Measurements from ENCODE around the gene EDDM3A. TPM values are rescaled to one million over a fixed set of nuclear protein-coding genes. Genes with fewer than 3 reads are reported as not detected.
"Not testable (repeated sequence)": the region's sequence is repeated elsewhere in the genome, so short reads cannot be mapped to it uniquely, and the experiment has no call there.

Gene EDDM3A
- total RNA-seq, 1 donor from 2014 or later = not detected

GRCh38 chr14:20723488-20723887, 22.2 kb upstream of the EDDM3A start:
- Mint-ChIP-seq H3K9me3 (no peaks in the 10 kb centered on the region), H3K27ac (ENCODE audit: unreplicated experiment) (peak overlapping the region; percentile 20), H3K4me3 (no peak overlapping the region), H3K4me1 (peaks cover 18% of the 10 kb centered on the region), H3K36me3 (ENCODE audit: low read depth) (peaks cover 3% of the 10 kb centered on the region), H3K27me3 (ENCODE audit: low read depth) (no peaks in the 10 kb centered on the region)
- no peak for DNase-seq (ENCODE audit: low read depth, low spot score)
- no peak for TF ChIP-seq CTCF (conservative IDR thresholded peaks at IDR 0.05)

GRCh38 chr14:20726121-20726520, 19.6 kb upstream of the EDDM3A start:
- H3K9me3 Mint-ChIP-seq; H3K36me3 Mint-ChIP-seq (ENCODE audit: low read depth); H3K27me3 Mint-ChIP-seq (ENCODE audit: low read depth); DNase-seq (ENCODE audit: low read depth, low spot score); H3K4me3 Mint-ChIP-seq; H3K27ac Mint-ChIP-seq (ENCODE audit: unreplicated experiment): not testable (repeated sequence)
- H3K4me1 Mint-ChIP-seq = peaks cover 18% of the 10 kb centered on the region

- peaks cover 18% of the 10 kb centered on the region for H3K4me1 Mint-ChIP-seq
- no peak for TF ChIP-seq CTCF (conservative IDR thresholded peaks at IDR 0.05)
- H3K4me3 Mint-ChIP-seq = no peak overlapping the region
- no peak for DNase-seq (ENCODE audit: low read depth, low spot score)
- H3K27ac Mint-ChIP-seq (ENCODE audit: unreplicated experiment) = no peak overlapping the region
- H3K36me3 Mint-ChIP-seq (ENCODE audit: low read depth) = peaks cover 3% of the 10 kb centered on the region
- H3K9me3 Mint-ChIP-seq = no peaks in the 10 kb centered on the region
- no peaks in the 10 kb centered on the region for H3K27me3 Mint-ChIP-seq (ENCODE audit: low read depth)
Observed at GRCh38 chr14:20726531-20726930, 19.2 kb upstream of the EDDM3A start.

GRCh38 chr14:20730891-20731290, 14.8 kb upstream of the EDDM3A start:
- no peaks in the 10 kb centered on the region for H3K36me3 Mint-ChIP-seq (ENCODE audit: low read depth)
- no peak for TF ChIP-seq CTCF (conservative IDR thresholded peaks at IDR 0.05)
- DNase-seq (ENCODE audit: low read depth, low spot score) = no peak
- no peaks in the 10 kb centered on the region for H3K9me3 Mint-ChIP-seq
- no peak overlapping the region for H3K4me3 Mint-ChIP-seq
- no peaks in the 10 kb centered on the region for H3K27me3 Mint-ChIP-seq (ENCODE audit: low read depth)
- H3K27ac Mint-ChIP-seq (ENCODE audit: unreplicated experiment) = no peak overlapping the region
- H3K4me1 Mint-ChIP-seq = peaks cover 17% of the 10 kb centered on the region

- no peak for TF ChIP-seq CTCF (conservative IDR thresholded peaks at IDR 0.05)
- H3K9me3 Mint-ChIP-seq = no peaks in the 10 kb centered on the region
- H3K27ac Mint-ChIP-seq (ENCODE audit: unreplicated experiment) = peak overlapping the region; percentile 81
- H3K36me3 Mint-ChIP-seq (ENCODE audit: low read depth) = no peaks in the 10 kb centered on the region
- H3K4me1 Mint-ChIP-seq = peaks cover 10% of the 10 kb centered on the region
- DNase-seq (ENCODE audit: low read depth, low spot score) = no peak
- H3K4me3 Mint-ChIP-seq = no peak overlapping the region
- H3K27me3 Mint-ChIP-seq (ENCODE audit: low read depth) = no peaks in the 10 kb centered on the region
Observed at GRCh38 chr14:20732477-20732876, 13.2 kb upstream of the EDDM3A start.

- peaks cover 10% of the 10 kb centered on the region for H3K4me1 Mint-ChIP-seq
Observed at GRCh38 chr14:20732979-20733635, 12.6 kb upstream of the EDDM3A start.

More at GRCh38 chr14:20732979-20733635, 12.6 kb upstream of the EDDM3A start:
- Mint-ChIP-seq H3K27me3 (ENCODE audit: low read depth) (no peaks in the 10 kb centered on the region), H3K27ac (ENCODE audit: unreplicated experiment) (no peak overlapping the region), H3K4me3 (no peak overlapping the region), H3K9me3 (no peaks in the 10 kb centered on the region), H3K36me3 (ENCODE audit: low read depth) (no peaks in the 10 kb centered on the region)
- no peak for DNase-seq (ENCODE audit: low read depth, low spot score)
- no peak for TF ChIP-seq CTCF (conservative IDR thresholded peaks at IDR 0.05)
